Measurements from ENCODE around the gene GOPC. TPM values are rescaled to one million over a fixed set of nuclear protein-coding genes. Genes with fewer than 3 reads are reported as not detected.

GOPC gene
- total RNA-seq, 2 experiments from 2014 or later: 22.9 to 23.9 TPM

DNA sequence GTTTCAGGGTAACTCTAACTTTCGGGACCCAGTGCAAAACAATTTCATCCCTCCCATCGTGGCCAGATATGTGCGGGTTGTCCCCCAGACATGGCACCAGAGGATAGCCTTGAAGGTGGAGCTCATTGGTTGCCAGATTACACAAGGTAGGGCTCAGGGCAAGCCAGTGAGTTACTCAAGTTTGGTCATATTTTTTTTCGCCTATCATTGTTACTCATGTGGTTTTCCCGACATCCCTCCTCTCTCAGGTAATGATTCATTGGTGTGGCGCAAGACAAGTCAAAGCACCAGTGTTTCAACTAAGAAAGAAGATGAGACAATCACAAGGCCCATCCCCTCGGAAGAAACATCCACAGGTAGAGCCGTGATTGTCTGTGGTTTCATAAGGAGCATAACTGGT lies 61.6 kb downstream of the GOPC start:
- Mint-ChIP-seq H3K36me3 (ENCODE audit: low read depth) (peaks cover 29% of the 10 kb centered on the region), H3K4me1 (no peaks in the 10 kb centered on the region), H3K27me3 (no peaks in the 10 kb centered on the region), H3K27ac (no peak overlapping the region), H3K4me3 (no peak overlapping the region), H3K9me3 (no peaks in the 10 kb centered on the region)
- ChIA-PET POLR2A (interaction anchor here (0.6 kb wide), 1 partner anchor 11 kb away, joined by 3 read pairs; no protein-coding TSS in a partner anchor), CTCF (no interaction called here)
- DNase-seq: no peak

DNA sequence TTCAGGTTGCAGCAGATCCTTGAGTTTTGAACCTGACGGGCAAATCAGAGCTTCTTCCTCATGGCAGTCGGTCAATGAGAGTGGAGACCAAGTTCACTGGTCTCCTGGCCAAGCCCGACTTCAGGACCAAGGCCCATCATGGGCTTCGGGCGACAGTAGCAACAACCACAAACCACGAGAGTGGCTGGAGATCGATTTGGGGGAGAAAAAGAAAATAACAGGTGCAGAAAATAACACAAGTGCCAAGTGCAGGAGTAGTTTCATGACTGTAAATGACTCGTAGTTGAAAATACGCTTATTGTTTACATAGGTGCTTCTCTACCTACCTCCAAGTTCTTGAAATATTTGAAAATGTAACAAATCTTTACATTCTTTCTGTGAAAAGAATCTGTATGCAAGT lies 63.7 kb downstream of the GOPC start:
- Mint-ChIP-seq H3K27ac (no peak overlapping the region), H3K9me3 (no peaks in the 10 kb centered on the region), H3K36me3 (ENCODE audit: low read depth) (peaks cover 29% of the 10 kb centered on the region), H3K4me3 (no peak overlapping the region), H3K4me1 (no peaks in the 10 kb centered on the region), H3K27me3 (no peaks in the 10 kb centered on the region)
- no peak for DNase-seq
- ChIA-PET CTCF (no interaction called here), POLR2A (no interaction called here)

DNA sequence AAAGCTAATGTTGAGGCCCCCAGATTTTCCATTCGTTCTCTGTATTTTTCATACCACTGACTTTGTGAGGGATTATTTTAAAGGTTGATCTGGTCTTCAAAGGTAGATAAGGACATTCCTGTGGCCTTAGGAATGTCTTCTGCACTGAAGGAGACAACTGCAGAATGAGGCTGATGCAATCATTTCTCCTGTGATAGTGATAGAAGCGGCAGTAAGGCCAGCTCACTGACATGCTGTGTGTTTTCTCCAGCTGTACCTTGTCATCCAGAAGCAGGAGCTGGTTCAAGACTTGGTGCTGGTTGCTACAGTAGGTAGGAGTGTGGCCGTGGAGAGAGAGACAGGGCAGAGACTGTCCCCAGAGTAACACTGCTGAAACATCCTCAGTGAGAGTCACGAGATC lies 66.0 kb downstream of the GOPC start:
- Mint-ChIP-seq H3K27ac (no peak overlapping the region), H3K4me3 (no peak overlapping the region), H3K4me1 (no peaks in the 10 kb centered on the region), H3K36me3 (ENCODE audit: low read depth) (peaks cover 32% of the 10 kb centered on the region), H3K27me3 (no peaks in the 10 kb centered on the region), H3K9me3 (no peaks in the 10 kb centered on the region)
- CTCF ChIA-PET: no interaction called here
- POLR2A ChIA-PET: no interaction called here
- no peak for DNase-seq

DNA sequence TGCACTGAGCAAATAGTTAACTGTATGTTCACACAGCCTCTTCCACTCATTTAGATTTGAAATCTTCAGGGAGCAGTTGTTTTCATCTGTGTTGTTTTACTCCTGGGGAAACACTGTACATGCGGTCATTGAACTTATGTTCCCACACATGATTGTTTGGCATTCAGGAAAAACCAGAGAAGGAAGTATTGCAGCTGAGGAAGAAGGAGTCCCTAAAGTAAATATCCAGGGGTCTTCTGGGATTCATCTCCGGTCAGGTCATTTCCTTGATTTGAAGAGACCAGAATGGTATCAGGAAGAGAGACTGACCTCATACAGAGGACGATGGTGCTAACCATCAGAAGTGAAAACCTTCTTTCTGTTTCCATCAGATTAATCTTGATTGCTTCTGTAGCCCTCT lies 67.3 kb downstream of the GOPC start:
- CTCF ChIA-PET: interaction anchor here (0.9 kb wide), 1 partner anchor 11 kb away, joined by 3 read pairs; no protein-coding TSS in a partner anchor
- H3K27me3 Mint-ChIP-seq: no peaks in the 10 kb centered on the region
- H3K9me3 Mint-ChIP-seq: no peaks in the 10 kb centered on the region
- H3K4me3 Mint-ChIP-seq: no peak overlapping the region
- peaks cover 22% of the 10 kb centered on the region for H3K36me3 Mint-ChIP-seq (ENCODE audit: low read depth)
- no peak for DNase-seq
- no peaks in the 10 kb centered on the region for H3K4me1 Mint-ChIP-seq
- H3K27ac Mint-ChIP-seq: no peak overlapping the region
- POLR2A ChIA-PET: no interaction called here

DNA sequence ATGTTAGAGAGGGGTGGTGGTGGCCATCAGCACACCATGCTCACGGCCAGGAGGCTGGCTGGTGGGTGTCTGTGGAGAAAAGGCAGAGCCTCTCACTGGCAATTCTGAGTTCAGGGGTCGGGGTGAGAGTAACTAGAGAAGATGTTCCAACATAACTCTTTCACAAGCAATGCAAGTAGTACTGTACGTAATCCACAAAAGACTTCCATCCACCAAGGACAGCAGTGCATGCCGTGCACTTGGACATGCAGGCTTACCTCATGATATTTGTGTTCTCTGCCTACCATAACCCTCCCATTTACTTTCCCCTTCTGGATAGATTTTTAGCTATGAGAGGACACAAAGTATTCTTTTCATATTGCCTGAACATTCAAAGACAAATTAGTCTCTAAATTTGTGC lies 68.5 kb downstream of the GOPC start:
- POLR2A ChIA-PET: no interaction called here
- H3K9me3 Mint-ChIP-seq: no peaks in the 10 kb centered on the region
- no peak overlapping the region for H3K27ac Mint-ChIP-seq
- DNase-seq: no peak
- H3K27me3 Mint-ChIP-seq: no peaks in the 10 kb centered on the region
- CTCF ChIA-PET: no interaction called here
- peaks cover 16% of the 10 kb centered on the region for H3K36me3 Mint-ChIP-seq (ENCODE audit: low read depth)
- H3K4me3 Mint-ChIP-seq: no peak overlapping the region
- no peaks in the 10 kb centered on the region for H3K4me1 Mint-ChIP-seq

DNA sequence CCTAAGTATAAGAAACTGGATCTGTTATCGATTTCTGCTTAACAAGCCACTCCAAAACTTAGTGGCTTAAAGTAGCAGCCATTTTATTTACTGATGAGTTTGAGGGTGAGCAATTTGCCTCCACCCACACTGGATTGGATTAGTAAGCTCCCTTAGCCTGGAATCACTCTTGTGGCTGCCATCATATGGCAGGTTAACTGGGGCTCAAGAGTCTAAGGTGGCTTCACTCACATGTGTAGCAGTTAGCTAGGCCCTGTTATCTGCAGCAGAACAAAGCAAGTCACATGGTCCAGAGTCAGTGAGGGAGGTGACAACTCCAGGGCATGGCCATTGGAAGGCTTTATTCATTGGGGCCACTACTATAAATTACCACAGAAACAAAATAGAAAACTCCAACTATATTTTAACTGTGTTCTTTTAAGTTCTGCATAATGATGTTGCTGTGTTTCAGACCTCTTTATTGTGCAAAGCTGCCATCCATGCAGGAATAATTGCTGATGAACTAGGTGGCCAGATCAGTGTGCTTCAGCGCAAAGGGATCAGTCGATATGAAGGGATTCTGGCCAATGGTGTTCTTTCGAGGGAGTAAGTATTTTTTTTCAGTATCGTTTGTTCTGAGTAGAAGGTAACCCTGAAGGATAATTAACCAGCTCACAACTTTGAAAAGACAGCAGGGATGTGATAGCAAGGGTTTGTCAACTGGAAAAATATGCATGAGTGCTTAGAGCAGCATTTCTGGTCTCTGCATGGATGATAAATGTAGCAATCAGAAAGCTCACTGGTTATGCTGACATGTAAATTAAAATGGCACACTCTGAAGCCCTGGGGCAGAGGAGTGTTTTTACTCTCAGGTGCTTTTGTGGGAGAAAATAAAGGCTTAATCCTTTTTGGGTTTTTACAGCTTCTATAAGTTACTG lies 70.2 kb downstream of the GOPC start:
- H3K4me1 Mint-ChIP-seq: no peaks in the 10 kb centered on the region
- ChIA-PET CTCF (interaction anchor here (1.3 kb wide), 1 partner anchor 82 kb away, joined by 4 read pairs; no protein-coding TSS in a partner anchor), POLR2A (interaction anchor here (1.0 kb wide), 1 partner anchor 17 kb away, joined by 4 read pairs; no protein-coding TSS in a partner anchor)
- H3K4me3 Mint-ChIP-seq: no peak overlapping the region
- H3K27ac Mint-ChIP-seq: no peak overlapping the region
- no peak for DNase-seq
- no peaks in the 10 kb centered on the region for H3K9me3 Mint-ChIP-seq
- no peaks in the 10 kb centered on the region for H3K27me3 Mint-ChIP-seq
- peaks cover 9% of the 10 kb centered on the region for H3K36me3 Mint-ChIP-seq (ENCODE audit: low read depth)

DNA sequence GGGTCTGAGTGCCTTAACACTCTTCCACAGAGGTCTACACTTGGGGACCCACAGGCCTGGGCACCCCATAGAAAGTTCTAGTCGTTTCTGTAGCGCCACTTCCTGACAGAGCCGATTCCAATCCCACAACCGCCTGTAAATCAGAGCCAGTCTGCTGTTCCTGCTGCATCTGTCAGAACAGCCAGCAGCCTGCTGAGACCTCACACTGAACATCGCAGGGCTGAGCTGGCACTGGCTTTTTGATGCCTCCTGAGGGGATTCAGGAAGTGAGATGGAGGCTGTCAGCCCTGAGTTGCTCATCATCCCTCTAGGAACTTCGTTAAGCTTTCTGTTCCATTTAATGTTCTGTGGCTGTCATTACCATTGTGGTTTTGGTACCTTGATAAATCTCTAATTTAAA lies 71.0 kb downstream of the GOPC start:
- no peak overlapping the region for H3K4me3 Mint-ChIP-seq
- no peak for DNase-seq
- CTCF ChIA-PET: interaction anchor here (1.3 kb wide), 1 partner anchor 81 kb away, joined by 4 read pairs; no protein-coding TSS in a partner anchor
- POLR2A ChIA-PET: interaction anchor here (1.0 kb wide), 1 partner anchor 18 kb away, joined by 4 read pairs; no protein-coding TSS in a partner anchor
- H3K4me1 Mint-ChIP-seq: no peaks in the 10 kb centered on the region
- peaks cover 3% of the 10 kb centered on the region for H3K36me3 Mint-ChIP-seq (ENCODE audit: low read depth)
- H3K27ac Mint-ChIP-seq: no peak overlapping the region
- H3K27me3 Mint-ChIP-seq: no peaks in the 10 kb centered on the region
- no peaks in the 10 kb centered on the region for H3K9me3 Mint-ChIP-seq

DNA sequence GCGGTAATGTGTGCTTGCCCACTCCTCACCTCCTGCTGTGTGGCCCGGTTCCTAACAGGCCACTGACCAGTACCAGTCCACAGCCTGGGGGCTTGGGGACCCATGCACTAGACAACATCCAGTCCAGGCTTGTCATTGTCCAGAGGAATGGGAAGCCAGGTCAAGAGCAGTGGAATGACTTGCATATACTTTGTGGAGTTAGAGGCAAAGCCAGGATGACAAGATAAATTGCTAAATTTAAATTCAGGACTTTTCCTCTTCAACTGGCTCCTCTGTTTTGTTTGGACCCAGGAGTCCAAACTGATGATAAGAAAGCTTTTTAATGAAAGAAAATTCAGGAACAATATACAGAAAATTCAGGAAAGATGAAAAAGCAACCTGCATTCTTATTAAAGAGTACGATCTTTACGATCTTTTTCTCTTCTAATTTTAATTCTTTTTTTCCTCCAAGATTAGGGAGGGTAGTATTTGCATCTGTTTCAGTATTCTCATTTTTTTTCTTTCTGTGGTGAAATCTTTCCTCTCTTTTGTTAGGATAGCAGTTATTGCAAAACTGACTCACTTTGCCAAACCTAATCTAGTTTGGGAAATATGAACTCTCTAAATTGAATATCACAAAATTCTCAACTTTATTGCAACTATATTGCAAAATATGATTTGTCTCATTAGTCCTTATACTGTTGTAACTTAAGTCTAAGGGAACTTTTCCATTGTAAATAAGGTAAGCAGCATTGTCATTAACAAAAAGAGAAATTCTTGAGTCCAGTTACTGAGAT lies 71.7 kb downstream of the GOPC start:
- POLR2A ChIA-PET: interaction anchor here (1.0 kb wide), 1 partner anchor 18 kb away, joined by 4 read pairs; no protein-coding TSS in a partner anchor
- H3K4me3 Mint-ChIP-seq: no peak overlapping the region

DNA sequence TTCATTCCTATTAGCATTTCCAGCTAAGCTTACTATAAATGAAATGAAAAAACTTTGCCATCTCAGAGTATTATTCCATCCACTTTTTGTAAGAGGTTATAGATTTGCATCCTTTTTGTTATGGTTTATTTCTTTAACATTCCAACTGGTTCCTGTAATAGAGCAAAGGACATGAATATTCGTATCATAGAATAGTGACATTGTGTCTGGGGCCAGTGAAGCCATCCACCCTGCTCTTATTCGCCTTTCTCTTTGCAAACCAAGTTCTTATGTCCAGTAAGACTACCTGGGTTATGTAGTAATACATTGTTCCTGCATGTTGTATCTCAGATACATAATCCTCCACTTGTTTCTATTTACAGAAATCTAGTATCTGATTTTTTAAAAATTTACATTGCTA lies 76.7 kb downstream of the GOPC start:
- no peak for DNase-seq
- H3K36me3 Mint-ChIP-seq (ENCODE audit: low read depth): no peaks in the 10 kb centered on the region
- H3K27ac Mint-ChIP-seq: no peak overlapping the region
- no peaks in the 10 kb centered on the region for H3K27me3 Mint-ChIP-seq
- H3K4me1 Mint-ChIP-seq: no peaks in the 10 kb centered on the region
- ChIA-PET CTCF (no interaction called here), POLR2A (no interaction called here)
- H3K4me3 Mint-ChIP-seq: no peak overlapping the region
- no peaks in the 10 kb centered on the region for H3K9me3 Mint-ChIP-seq

More for the DNA sequence above, 71.7 kb downstream of the GOPC start:
- CTCF ChIA-PET: interaction anchor here (1.3 kb wide), 1 partner anchor 81 kb away, joined by 4 read pairs; no protein-coding TSS in a partner anchor
- Mint-ChIP-seq H3K4me1 (no peaks in the 10 kb centered on the region), H3K36me3 (ENCODE audit: low read depth) (peaks cover 2% of the 10 kb centered on the region), H3K27me3 (no peaks in the 10 kb centered on the region), H3K27ac (no peak overlapping the region), H3K9me3 (no peaks in the 10 kb centered on the region)
- no peak for DNase-seq

DNA sequence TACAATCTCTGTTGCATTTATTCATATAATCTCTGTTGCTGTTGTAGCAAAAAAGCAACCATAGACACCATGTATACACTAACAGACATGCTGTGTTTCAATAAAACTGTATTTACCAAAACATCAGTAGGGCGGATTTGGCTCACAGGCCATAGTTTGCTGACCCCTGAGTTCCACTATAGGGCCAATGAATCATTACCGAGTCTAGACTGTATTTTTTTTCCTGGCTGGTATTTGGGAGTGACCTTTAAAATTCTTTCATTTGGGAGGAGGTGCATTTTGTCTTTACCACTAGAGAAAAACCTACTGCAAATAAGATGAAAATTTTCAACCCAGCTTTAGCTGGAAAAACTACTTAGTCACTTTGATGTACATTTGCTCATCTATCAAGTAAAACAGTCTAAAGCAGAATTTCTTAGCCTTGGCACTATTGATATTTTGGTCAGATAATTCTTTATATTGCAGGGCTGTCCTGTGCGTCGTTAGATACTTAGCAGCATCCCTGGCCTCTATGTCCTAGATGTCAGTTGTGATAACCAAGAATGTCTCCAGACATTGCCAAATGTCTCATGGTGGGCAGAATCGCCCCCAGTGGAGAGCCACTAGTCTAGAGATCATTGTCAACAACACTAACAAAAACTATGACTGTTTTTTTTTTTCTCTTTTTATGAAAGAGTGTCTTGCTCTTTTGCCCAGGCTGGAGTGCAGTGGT lies 80.4 kb downstream of the GOPC start:
- ChIA-PET POLR2A (no interaction called here), CTCF (no interaction called here)
- H3K9me3 Mint-ChIP-seq: no peaks in the 10 kb centered on the region
- H3K27ac Mint-ChIP-seq: no peak overlapping the region
- DNase-seq: no peak
- H3K36me3 Mint-ChIP-seq (ENCODE audit: low read depth): peaks cover under 1% of the 10 kb centered on the region
- H3K4me1 Mint-ChIP-seq: no peaks in the 10 kb centered on the region
- H3K27me3 Mint-ChIP-seq: no peaks in the 10 kb centered on the region
- H3K4me3 Mint-ChIP-seq: no peak overlapping the region

DNA sequence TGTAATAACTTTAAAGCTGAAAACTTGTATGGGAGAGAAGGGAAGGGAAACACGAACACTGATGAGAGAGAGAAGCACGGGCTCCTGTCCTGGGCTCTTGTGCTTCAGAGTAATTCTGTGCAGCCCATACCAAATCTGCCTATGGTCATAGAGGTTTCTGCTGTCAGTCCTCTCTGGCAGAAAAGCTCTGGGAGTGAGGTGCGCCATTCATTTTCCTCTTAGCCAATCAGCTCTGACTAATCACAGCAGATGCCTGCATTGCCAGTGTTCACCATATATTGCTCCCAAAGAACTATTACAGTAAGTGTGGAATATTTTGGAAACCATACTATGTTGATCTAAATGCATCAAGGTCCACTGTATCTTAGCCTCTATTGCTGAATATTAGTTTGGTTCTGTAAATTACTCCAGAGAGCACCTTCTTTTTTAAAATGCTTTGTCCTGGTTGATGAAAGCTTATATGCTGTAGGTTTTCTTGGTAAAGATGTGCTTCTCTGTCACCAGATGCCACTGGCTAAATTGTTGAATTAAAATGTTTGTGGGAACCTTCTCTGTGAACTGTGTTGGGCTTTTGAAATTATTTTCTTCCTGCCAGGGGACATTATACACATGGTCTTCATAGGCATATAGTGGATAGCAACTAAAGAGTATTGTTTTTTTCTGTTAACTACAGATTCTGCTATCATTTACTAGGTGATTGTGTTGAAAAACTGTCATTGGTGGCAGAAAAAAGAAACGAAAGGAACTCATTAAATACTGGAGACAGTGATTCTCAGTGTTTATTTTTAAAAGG lies 81.5 kb downstream of the GOPC start:
- no peaks in the 10 kb centered on the region for H3K4me1 Mint-ChIP-seq

DNA sequence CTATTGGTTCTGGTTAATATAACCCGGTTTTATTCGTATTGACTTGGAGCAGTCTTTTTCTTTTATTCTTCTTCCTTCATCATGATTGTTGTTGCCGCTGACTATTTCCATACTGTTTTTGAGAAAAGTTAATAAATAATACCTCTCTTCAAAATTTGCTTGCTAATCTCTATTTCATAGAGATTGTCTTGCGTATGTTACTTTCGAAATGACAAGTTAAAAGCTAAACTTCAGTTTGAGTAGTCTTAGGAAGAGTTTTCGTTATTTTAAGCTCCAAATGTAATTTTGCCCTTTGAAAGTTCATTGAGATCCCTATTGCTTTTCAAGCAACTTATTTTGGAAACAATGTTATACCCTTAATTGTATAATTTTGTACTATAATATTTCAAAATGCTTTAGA lies 83.4 kb downstream of the GOPC start:
- no peaks in the 10 kb centered on the region for H3K27me3 Mint-ChIP-seq
- no peak for DNase-seq
- H3K9me3 Mint-ChIP-seq: no peaks in the 10 kb centered on the region
- H3K4me1 Mint-ChIP-seq: no peaks in the 10 kb centered on the region
- ChIA-PET CTCF (no interaction called here), POLR2A (no interaction called here)
- no peak overlapping the region for H3K4me3 Mint-ChIP-seq
- H3K27ac Mint-ChIP-seq: no peak overlapping the region
- peaks cover 3% of the 10 kb centered on the region for H3K36me3 Mint-ChIP-seq (ENCODE audit: low read depth)

More for the DNA sequence above, 81.5 kb downstream of the GOPC start:
- Mint-ChIP-seq H3K27me3 (no peaks in the 10 kb centered on the region), H3K4me3 (no peak overlapping the region), H3K9me3 (no peaks in the 10 kb centered on the region), H3K36me3 (ENCODE audit: low read depth) (peaks cover 3% of the 10 kb centered on the region), H3K27ac (no peak overlapping the region)
- POLR2A ChIA-PET: no interaction called here
- DNase-seq: no peak
- CTCF ChIA-PET: no interaction called here
